Ovary (tissue), 10 donors: ENCODE measurements around the gene UGT1A6. TPM values are rescaled to one million over a fixed set of nuclear protein-coding genes. Genes with fewer than 3 reads are reported as not detected.
"Not testable (repeated sequence)": the region's sequence is repeated elsewhere in the genome, so short reads cannot be mapped to it uniquely, and the experiment has no call there.

Experiments
- DNase-seq, 5 donors: peaks; one replicate each; pipeline ENCODE4 v3.0.0-alpha.2; 2019 to 2020
- H3K27ac ChIP-seq, 2 donors: fragments of 200-600 bp; one replicate each; pipeline versions ENCODE4 v1.5.1 to v1.8.0; 2019 to 2022
- H3K27me3 ChIP-seq: fragments of 200-600 bp; one replicate; pipeline ENCODE4 v1.8.0; 2022
- H3K36me3 ChIP-seq: fragments of 200-600 bp; sonication (generic); one replicate; pipeline ENCODE4 v1.5.1; 2019
- H3K4me1 ChIP-seq: one replicate; pipeline ENCODE4 v1.8.1; 2013; ENCODE audit warnings: mild to moderate bottlenecking, moderate library complexity; ENCODE audit not compliant: insufficient read depth
- H3K4me3 ChIP-seq: fragments of 200-600 bp; sonication (generic); one replicate; pipeline ENCODE4 v1.5.1; 2017
- H3K9me3 ChIP-seq, 2 donors: fragments of 200-600 bp in 1 of 2; sonication (generic) in 1 of 2; one replicate each; pipeline versions ENCODE4 v1.5.1 to v1.8.1; 2013 to 2019; ENCODE audit warnings: mild to moderate bottlenecking in 1 of 2, moderate library complexity in 1 of 2
- CTCF ChIP-seq, 3 donors: fragments of 450-650 bp in 2 of 3; fragments of 200-600 bp in 1 of 3; IDR thresholded peaks; one replicate each; pipeline versions ENCODE4 v1.5.1 to v1.8.0; 2016 to 2022; ENCODE audit warnings: antibody characterized with exemption in 3 of 3, mild to moderate bottlenecking in 1 of 3
- EP300 ChIP-seq: sonication (generic); formaldehyde crosslinking; IDR thresholded peaks from one replicate; pipeline ENCODE4 v1.6.1; 2017; ENCODE audit warnings: antibody characterized with exemption
- POLR2A ChIP-seq: fragments of 450-650 bp; IDR thresholded peaks from one replicate; pipeline ENCODE4 v1.6.1; 2017; ENCODE audit warnings: antibody characterized with exemption, mild to moderate bottlenecking, moderate library complexity
- WGBS, 3 donors: extraction: QIAGEN DNeasy Blood & Tissue Kit in 1 of 3; methylation state at CpG; one replicate each; pipeline versions ENCODE4 v1.1.5 to v1.1.7; 2013 to 2017; 5-methylcytosine and 5-hydroxymethylcytosine counted together
- intact Hi-C, 4 donors: fragments of 100-400 bp; cut with DNase I; formaldehyde crosslinking; loops; one replicate each; pipeline versions ENCODE4 v1.11.0 to v1.15.1; 2022 to 2023
- long read RNA-seq, 3 donors: library from polyadenylated mRNA in 2 of 3; unstranded in 2 of 3; transcript quantifications; one replicate each; pipeline ENCODE4 v2.0.0 and lab custom pipeline, GENCODE V29; 2021 to 2026
- polyA plus RNA-seq, 2 donors: library from polyadenylated mRNA; stranded (reverse); fragments of 200-250 nt in 1 of 2; fragments of 350-450 nt in 1 of 2; fragmentation: Illumina TruSeq in 1 of 2; extraction: RNeasy Lipid Tissue Mini Kit (QIAGEN cat#74804) in 1 of 2; gene quantifications; one replicate each; pipeline ENCODE4 v1.2.3, GENCODE V29; 2013 to 2014
- total RNA-seq, 7 donors: library from RNA; depleted of rRNA in 2 of 7; stranded (reverse); fragments of >200 nt in 2 of 7; fragmentation: NEBNext Ultra II Directional in 3 of 7; extraction: Animal tissue kit (Norgen Biotek cat#: 25700) in 3 of 7; gene quantifications; one replicate each; pipeline versions ENCODE4 v1.1.0 to v1.2.4, GENCODE V29; 2016 to 2023
- donor health status: DM: no; HTN: no; CAD: no; lungs with moderate emphysema.
- donor health status: DM: no; HTN: no; CAD: no.
- donor health status: Bipolar disorder and iron deficiency.
- donor health status: DM: yes; HTN: yes; CAD: no.
- donor health status: DM: no; HTN: no; CAD: no.
- donor health status: DM: yes; HTN: yes; CAD: no.

Gene UGT1A6
- not detected for total RNA-seq
- not detected for polyA plus RNA-seq
- long read RNA-seq, donor 1 = 0 reads
- long read RNA-seq, donor 2 = 0 reads
- long read RNA-seq, donor 3 = 0 reads

DNA sequence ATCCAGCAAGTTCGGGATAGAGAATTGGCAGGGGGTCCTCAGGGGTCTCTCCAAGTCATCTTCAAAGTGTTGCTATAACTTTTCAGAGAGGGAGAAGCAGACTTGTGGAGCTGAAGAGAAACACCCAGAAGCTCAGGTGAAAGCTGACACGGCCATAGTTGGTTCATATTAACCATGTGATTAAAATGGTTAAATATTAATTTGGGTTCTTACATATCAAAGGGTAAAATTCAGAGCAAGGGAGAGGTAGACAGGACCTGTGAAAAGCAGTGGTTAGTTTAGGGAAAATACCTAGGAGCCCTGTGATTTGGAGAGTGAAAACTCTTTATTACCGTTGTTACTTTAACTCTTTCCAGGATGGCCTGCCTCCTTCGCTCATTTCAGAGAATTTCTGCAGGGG lies at the start of gene UGT1A6:
UGT1A6 (plus strand) TSS at position 243 of the 400 bp plus-strand sequence; CDS start at position 358, 115 bp downstream.
- intact Hi-C loops = no loop called here
- Histone ChIP-seq H3K36me3 (no peaks in the 10 kb centered on the region), H3K9me3 (no peaks in the 10 kb centered on the region), H3K4me1 (no peaks in the 10 kb centered on the region), H3K4me3 (no peak within 1 kb of the TSS), H3K27me3 (no peaks in the 10 kb centered on the region), H3K27ac (no peak within 1 kb of the TSS)
- TF ChIP-seq EP300 (no peak), POLR2A (no peak), CTCF (IDR thresholded peaks at IDR 0.05) (no peak)
- no peak for DNase-seq
- 76 to 88% (median 85%) methylated on average over 4 of the region's 4 CpGs for WGBS, 3 donors

GRCh38 chr2:233643128-233643527 lies 49.6 kb upstream of the UGT1A6 start:
- intact Hi-C loops = no loop called here
- 67 to 85% (median 80%) methylated on average over 1 of the region's 1 CpG for WGBS, 3 donors

GRCh38 chr2:233646033-233646432 lies 46.7 kb upstream of the UGT1A6 start:
- intact Hi-C loops, H3K4me3 ChIP-seq, DNase-seq, H3K27ac ChIP-seq, H3K27me3 ChIP-seq, H3K4me1 ChIP-seq, H3K9me3 ChIP-seq, H3K36me3 ChIP-seq: not testable (repeated sequence)
- 63 to 86% (median 80%) methylated on average over 3 of the region's 3 CpGs for WGBS, 3 donors

More at GRCh38 chr2:233643128-233643527, 49.6 kb upstream of the UGT1A6 start:
- Histone ChIP-seq H3K27ac (no peak overlapping the region), H3K9me3 (no peaks in the 10 kb centered on the region), H3K4me1 (no peaks in the 10 kb centered on the region), H3K36me3 (no peaks in the 10 kb centered on the region), H3K27me3 (no peaks in the 10 kb centered on the region), H3K4me3 (no peak overlapping the region)
- DNase-seq = no peak
- TF ChIP-seq POLR2A (no peak), EP300 (no peak), CTCF (IDR thresholded peaks at IDR 0.05) (no peak)

- WGBS, 3 donors = 74 to 83% (median 75%) methylated on average over 4 of the region's 4 CpGs
- intact Hi-C loops = no loop called here
- Histone ChIP-seq H3K4me3 (no peak overlapping the region), H3K27ac (no peak overlapping the region), H3K27me3 (no peaks in the 10 kb centered on the region), H3K36me3 (no peaks in the 10 kb centered on the region), H3K4me1 (no peaks in the 10 kb centered on the region), H3K9me3 (no peaks in the 10 kb centered on the region)
- TF ChIP-seq EP300 (no peak), CTCF (IDR thresholded peaks at IDR 0.05) (no peak), POLR2A (no peak)
- DNase-seq = no peak
Measured at GRCh38 chr2:233650981-233651380, 41.7 kb upstream of the UGT1A6 start.

DNA sequence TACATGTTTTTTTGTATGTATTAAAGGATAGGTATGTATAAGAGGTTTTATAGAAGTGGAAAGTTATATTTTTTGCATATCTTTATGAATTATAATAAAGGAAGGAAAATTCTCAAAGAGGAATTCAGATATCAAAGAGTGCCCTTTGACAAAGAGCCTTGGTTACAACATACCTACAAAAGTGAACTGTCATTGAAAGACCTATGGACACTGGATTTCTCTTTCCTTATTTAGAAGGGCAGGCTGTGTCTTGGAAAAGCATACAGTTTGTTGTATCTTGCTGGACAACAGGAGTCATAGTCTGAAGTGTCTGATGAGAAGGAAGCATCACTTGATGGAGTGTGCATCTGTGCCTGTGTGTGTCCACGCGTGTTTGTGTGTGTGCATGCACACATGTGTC lies 41.3 kb upstream of the UGT1A6 start:
- DNase-seq = no peak
- no peak for TF ChIP-seq EP300
- TF ChIP-seq CTCF (IDR thresholded peaks at IDR 0.05) = no peak
- no peak overlapping the region for H3K27ac ChIP-seq
- no peaks in the 10 kb centered on the region for H3K4me1 ChIP-seq
- H3K27me3 ChIP-seq = no peaks in the 10 kb centered on the region
- H3K36me3 ChIP-seq = no peaks in the 10 kb centered on the region
- 90 to 96% (median 92%) methylated on average over 2 of the region's 2 CpGs for WGBS, 3 donors
- no peak overlapping the region for H3K4me3 ChIP-seq
- no peaks in the 10 kb centered on the region for H3K9me3 ChIP-seq
- intact Hi-C loops = no loop called here
